ENCODE data around the gene MS4A12.
"Not testable (repeated sequence)": the region's sequence is repeated elsewhere in the genome, so short reads cannot be mapped to it uniquely, and the experiment has no call there.

Gene MS4A12

DNA sequence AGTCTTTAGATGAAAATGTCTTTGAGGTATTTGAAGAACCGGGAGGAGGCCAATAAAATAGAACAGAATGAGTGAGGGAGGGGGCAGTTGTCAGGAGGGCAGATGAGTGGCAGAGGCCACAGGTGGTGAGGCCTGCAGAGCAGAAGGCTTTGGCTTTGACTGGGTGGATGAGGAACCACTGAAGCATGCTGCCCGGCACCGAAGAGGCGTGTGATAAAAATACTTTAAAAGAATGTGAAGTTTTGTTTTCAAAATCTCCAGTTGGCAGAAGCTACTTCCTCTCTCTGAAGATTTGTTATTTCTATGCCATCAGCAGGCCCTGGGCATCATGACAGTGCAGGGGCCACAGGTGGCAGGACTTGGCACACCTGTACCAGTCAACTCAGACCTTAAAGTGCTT lies 6.3 kb downstream of the MS4A12 start:
- DNase-seq, result no peak
- Mint-ChIP-seq H3K36me3 (ENCODE audit: low read depth) (no peaks in the 10 kb centered on the region), H3K4me3 (no peak overlapping the region), H3K4me1 (ENCODE audit: low read depth) (peaks cover 2% of the 10 kb centered on the region), H3K27ac (no peak overlapping the region), H3K27me3 (peaks cover 82% of the 10 kb centered on the region), H3K9me3 (no peaks in the 10 kb centered on the region)

DNA sequence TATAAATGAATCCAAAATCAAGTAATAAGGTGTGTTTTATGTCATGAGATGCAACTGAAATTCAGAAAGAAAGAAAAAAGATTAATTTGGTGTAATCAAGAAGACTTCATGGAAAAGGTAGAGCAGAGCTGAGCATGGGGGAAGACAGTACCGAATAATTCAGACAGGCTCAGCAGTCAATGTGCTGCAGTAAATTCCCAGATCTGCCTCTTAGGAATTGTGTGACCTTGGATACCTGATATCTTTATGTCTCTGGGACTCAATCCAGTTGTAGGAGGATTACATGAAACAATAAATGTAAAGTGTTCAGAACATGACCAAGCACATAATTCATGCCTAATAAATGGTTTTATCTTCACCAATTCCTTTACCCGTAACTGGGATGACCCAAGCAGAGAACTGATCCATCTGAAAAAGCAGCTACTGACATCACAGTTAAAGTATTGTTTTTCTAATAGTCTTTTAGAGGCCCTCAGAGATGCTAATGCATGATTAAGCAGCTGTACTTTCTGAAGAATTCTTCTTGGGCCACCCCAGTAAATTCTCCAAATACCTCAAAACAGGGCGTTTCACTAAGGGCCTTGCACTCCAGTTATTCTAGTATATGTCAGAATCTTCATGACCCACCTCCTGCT lies 7.8 kb downstream of the MS4A12 start:
- Mint-ChIP-seq H3K9me3 (no peaks in the 10 kb centered on the region), H3K27me3 (peaks cover 75% of the 10 kb centered on the region), H3K4me1 (ENCODE audit: low read depth) (peaks cover 14% of the 10 kb centered on the region), H3K4me3 (no peak overlapping the region), H3K27ac (no peak overlapping the region), H3K36me3 (ENCODE audit: low read depth) (no peaks in the 10 kb centered on the region)
- DNase-seq, result no peak

- DNase-seq, result no peak
- Mint-ChIP-seq H3K36me3 (ENCODE audit: low read depth) (no peaks in the 10 kb centered on the region), H3K9me3 (no peaks in the 10 kb centered on the region), H3K27ac (no peak overlapping the region), H3K27me3 (peaks cover 76% of the 10 kb centered on the region), H3K4me3 (no peak overlapping the region), H3K4me1 (ENCODE audit: low read depth) (peaks cover 14% of the 10 kb centered on the region)
Measured at GRCh38 chr11:60502221-60502775, 9.7 kb downstream of the MS4A12 start.

GRCh38 chr11:60504219-60504905 lies 11.8 kb downstream of the MS4A12 start:
- Mint-ChIP-seq H3K4me3 (no peak overlapping the region), H3K27ac (peak overlapping the region; percentile 59), H3K4me1 (ENCODE audit: low read depth) (peaks cover 14% of the 10 kb centered on the region), H3K9me3 (peaks cover 5% of the 10 kb centered on the region), H3K36me3 (ENCODE audit: low read depth) (no peaks in the 10 kb centered on the region), H3K27me3 (peaks cover 68% of the 10 kb centered on the region)
- no peak for DNase-seq

DNA sequence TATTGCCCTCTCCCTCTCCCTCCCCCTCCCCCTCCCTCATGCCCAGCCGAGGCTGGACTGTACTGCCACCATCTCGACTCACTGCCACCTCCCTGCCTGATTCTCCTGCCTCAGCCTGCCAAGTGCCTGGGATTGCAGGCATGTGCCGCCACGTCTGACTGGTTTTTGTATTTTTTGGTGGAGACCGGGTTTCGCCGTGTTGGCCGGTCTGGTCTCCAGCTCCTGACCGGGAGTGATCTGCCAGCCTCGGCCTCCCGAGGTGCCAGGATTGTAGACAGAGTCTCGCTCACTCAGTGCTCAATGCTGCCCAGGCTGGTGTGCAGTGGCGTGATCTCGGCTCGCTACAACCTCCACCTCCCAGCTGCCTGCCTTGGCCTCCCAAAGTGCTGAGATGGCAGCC lies 17.0 kb downstream of the MS4A12 start:
- H3K27me3 Mint-ChIP-seq, result peaks cover 50% of the 10 kb centered on the region
- H3K4me1 Mint-ChIP-seq (ENCODE audit: low read depth); H3K4me3 Mint-ChIP-seq; DNase-seq; H3K36me3 Mint-ChIP-seq (ENCODE audit: low read depth); H3K27ac Mint-ChIP-seq; H3K9me3 Mint-ChIP-seq: not testable (repeated sequence)

DNA sequence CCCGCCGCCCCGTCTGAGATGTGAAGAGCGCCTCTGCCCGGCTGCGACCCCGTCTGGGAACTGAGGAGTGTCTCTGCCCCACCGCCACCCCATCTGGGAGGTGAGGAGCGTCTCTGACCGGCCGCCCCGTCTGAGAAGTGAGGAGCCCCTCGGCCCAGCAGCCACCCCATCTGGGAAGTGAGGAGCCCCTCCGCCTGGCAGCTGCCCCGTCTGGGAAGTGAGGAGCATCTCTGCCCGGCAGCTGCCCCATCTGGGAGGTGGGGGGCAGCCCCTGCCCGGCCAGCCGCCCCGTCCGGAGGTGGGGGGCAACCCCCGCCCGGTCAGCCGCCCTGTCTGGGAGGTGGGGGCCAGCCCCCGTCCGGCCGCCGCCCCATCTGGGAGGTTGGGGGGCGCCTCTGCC lies 17.6 kb downstream of the MS4A12 start:
- H3K27me3 Mint-ChIP-seq, result peaks cover 50% of the 10 kb centered on the region
- H3K4me3 Mint-ChIP-seq; H3K27ac Mint-ChIP-seq; H3K36me3 Mint-ChIP-seq (ENCODE audit: low read depth); H3K9me3 Mint-ChIP-seq; H3K4me1 Mint-ChIP-seq (ENCODE audit: low read depth); DNase-seq: not testable (repeated sequence)

DNA sequence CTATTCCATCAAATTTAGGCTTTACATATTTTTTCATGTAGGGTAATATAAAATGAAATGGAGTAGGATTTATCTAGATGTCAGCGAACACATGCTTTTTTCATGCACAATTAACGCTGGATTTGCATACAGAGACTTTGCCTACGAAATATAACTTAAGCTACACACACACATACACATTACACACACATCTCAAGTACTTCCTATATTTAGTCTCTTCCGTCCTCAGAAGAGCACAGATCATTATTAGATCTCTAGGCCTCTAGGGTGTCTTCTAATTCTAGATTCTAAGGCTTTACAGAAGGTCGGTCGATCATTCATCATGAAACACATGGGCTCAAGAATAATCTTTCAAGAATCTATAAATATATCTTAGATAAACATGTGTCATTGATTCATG lies 18.8 kb downstream of the MS4A12 start:
- no peak overlapping the region for H3K4me3 Mint-ChIP-seq
- H3K36me3 Mint-ChIP-seq (ENCODE audit: low read depth), result no peaks in the 10 kb centered on the region
- peaks cover 7% of the 10 kb centered on the region for H3K9me3 Mint-ChIP-seq
- peaks cover 51% of the 10 kb centered on the region for H3K27me3 Mint-ChIP-seq
- no peaks in the 10 kb centered on the region for H3K4me1 Mint-ChIP-seq (ENCODE audit: low read depth)
- DNase-seq, result no peak
- no peak overlapping the region for H3K27ac Mint-ChIP-seq

DNA sequence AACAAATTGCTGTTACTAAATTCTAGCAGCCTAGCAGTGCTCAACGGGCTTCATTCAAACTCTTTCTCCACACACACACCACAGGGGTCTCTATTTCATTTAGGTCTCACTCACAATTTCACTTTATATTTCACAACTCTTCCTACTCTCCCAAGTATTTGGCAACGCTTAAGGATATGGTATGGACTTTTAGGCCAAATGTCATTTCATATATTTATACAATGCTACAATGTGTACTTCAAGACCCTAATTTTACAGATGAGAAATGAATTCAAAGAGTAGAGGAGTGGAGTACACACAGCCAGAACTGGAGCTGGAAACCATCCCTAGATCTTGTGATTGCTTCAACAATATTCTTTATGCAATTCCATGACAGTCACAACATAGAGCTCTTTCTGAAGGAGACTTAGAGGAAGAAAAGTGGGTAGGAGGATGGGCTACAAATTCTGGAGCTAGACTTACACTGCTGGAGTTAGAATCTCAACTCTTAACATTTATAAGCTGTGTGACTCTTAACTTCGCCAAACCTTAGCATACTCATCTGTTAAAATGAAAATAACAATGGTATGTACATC lies 20.2 kb downstream of the MS4A12 start:
- Mint-ChIP-seq H3K27ac (no peak overlapping the region), H3K36me3 (ENCODE audit: low read depth) (no peaks in the 10 kb centered on the region), H3K4me1 (ENCODE audit: low read depth) (no peaks in the 10 kb centered on the region), H3K27me3 (peaks cover 45% of the 10 kb centered on the region), H3K4me3 (no peak overlapping the region), H3K9me3 (peaks cover 7% of the 10 kb centered on the region)
- no peak for DNase-seq

DNA sequence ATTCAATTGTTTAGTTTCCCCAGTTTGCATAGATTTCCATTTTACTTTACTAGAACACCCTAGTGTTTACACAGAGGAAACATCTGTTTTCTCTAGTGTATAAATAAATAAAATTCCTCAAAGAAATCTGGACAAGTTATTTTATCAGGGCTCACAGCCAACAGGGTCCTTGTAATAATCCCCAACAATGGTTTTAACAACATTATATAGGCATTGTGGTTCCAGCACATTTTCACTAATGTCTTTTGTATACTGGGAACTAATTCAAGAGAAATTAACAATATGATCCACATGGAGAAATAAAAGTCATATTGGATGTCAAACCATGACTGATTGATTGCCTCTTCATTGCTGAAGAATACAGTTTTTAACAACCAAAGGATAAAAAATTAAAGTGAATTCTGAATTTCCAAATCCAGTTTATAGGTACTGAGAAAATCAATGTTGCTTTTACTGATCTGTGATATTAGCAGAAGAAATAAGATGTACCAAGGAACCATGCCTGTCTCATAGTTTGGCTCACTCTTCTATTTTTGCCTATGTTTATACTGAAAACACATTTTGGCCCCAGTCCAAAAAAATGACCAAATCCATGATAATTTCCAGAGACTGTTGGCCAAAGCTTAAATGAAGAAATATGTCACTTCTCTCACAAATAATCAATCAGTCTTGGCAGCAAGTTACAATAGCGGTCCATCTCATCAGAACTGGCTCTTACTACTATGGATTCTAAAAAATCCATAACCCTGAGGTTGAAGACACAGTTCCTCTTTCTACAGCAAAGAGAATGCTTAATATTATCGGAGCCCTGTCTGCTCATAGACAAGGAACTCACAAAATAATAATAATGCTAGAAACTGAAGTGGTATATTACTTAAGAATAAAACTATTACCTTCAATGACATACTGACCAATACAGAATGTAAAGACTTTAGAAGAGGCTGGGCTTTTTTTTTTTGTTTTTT lies 21.2 kb downstream of the MS4A12 start:
- Mint-ChIP-seq H3K4me3 (no peak overlapping the region), H3K36me3 (ENCODE audit: low read depth) (no peaks in the 10 kb centered on the region), H3K27ac (no peak overlapping the region), H3K4me1 (ENCODE audit: low read depth) (no peaks in the 10 kb centered on the region), H3K9me3 (peaks cover 7% of the 10 kb centered on the region), H3K27me3 (peaks cover 47% of the 10 kb centered on the region)
- no peak for DNase-seq

DNA sequence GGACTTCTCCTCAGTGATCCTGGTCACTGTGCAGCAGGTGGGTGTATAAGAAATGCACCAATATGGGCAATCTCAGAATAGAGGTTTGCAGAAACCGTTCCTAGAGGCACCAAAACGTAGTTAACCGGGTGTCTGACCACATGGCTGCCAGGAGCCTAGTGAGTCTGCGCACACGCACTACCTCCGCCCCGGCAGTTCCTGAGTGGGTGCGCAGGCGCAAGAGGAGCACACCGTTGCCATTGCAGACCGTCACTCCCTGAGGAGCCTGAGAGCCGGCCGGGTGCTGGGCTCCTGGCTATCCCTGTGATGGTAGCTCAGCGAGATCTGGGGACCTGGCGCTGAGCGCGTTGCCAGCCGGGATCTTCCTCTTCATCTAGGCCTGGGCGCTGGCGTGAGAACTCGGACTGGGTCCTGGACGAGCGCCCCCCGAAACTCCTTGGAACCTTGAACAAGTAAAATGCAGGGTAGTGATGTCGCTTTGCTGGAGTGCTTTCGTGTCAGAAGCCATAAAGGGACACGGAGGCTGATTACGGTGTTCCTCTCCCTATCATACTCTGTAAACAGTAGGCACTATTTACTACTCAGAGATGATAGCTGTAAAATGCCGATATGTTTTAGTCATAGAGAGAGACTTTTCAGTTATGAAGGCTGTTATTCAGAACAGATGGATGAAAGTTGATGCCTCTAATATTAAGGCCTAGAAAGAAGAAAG lies 22.7 kb downstream of the MS4A12 start, which contains the start of gene MS4A13:
Gene MS4A13 (plus strand): TSS at position 249 of the 712 bp plus-strand sequence. CDS start 2,692 bp downstream, outside the sequence.
- no peak for DNase-seq

GRCh38 chr11:60528465-60528864 lies 35.9 kb downstream of the MS4A12 start:
- H3K36me3 Mint-ChIP-seq (ENCODE audit: low read depth), result no peaks in the 10 kb centered on the region
- DNase-seq, result no peak
- no peak overlapping the region for H3K27ac Mint-ChIP-seq
- no peak overlapping the region for H3K4me3 Mint-ChIP-seq
- H3K4me1 Mint-ChIP-seq (ENCODE audit: low read depth), result peaks cover 1% of the 10 kb centered on the region
- H3K9me3 Mint-ChIP-seq, result peaks cover 5% of the 10 kb centered on the region
- peaks cover 27% of the 10 kb centered on the region for H3K27me3 Mint-ChIP-seq

More for the DNA sequence above, 22.7 kb downstream of the MS4A12 start, which contains the start of gene MS4A13:
- no peak within 1 kb of the TSS for H3K4me3 Mint-ChIP-seq
- H3K4me1 Mint-ChIP-seq (ENCODE audit: low read depth), result no peaks in the 10 kb centered on the region
- H3K27ac Mint-ChIP-seq, result no peak within 1 kb of the TSS
- peaks cover 56% of the 10 kb centered on the region for H3K27me3 Mint-ChIP-seq
- no peaks in the 10 kb centered on the region for H3K36me3 Mint-ChIP-seq (ENCODE audit: low read depth)
- no peaks in the 10 kb centered on the region for H3K9me3 Mint-ChIP-seq

- peaks cover 27% of the 10 kb centered on the region for H3K27me3 Mint-ChIP-seq
- peaks cover 5% of the 10 kb centered on the region for H3K9me3 Mint-ChIP-seq
- DNase-seq, result no peak
- H3K4me1 Mint-ChIP-seq (ENCODE audit: low read depth), result peaks cover 1% of the 10 kb centered on the region
- H3K4me3 Mint-ChIP-seq, result no peak overlapping the region
- no peak overlapping the region for H3K27ac Mint-ChIP-seq
- H3K36me3 Mint-ChIP-seq (ENCODE audit: low read depth), result no peaks in the 10 kb centered on the region
Measured at GRCh38 chr11:60528934-60529333, 36.4 kb downstream of the MS4A12 start.

GRCh38 chr11:60530454-60531100 lies 38.0 kb downstream of the MS4A12 start:
- H3K4me3 Mint-ChIP-seq, result no peak overlapping the region
- H3K4me1 Mint-ChIP-seq (ENCODE audit: low read depth), result peaks cover 1% of the 10 kb centered on the region
- no peaks in the 10 kb centered on the region for H3K36me3 Mint-ChIP-seq (ENCODE audit: low read depth)
- H3K27ac Mint-ChIP-seq, result no peak overlapping the region
- no peak for DNase-seq
- peaks cover 5% of the 10 kb centered on the region for H3K9me3 Mint-ChIP-seq
- H3K27me3 Mint-ChIP-seq, result peaks cover 27% of the 10 kb centered on the region
